GM10248 (cell line): ENCODE data around the gene LBX2.

Source experiments
- CTCF ChIA-PET: fragments of 300-600 bp; sonication (Branson Sonifier 250); formaldehyde crosslinking; extraction: SDS; loops from one replicate; lab custom pipeline; 2021; ENCODE audit warnings: antibody characterized with exemption; lab: Yijun Ruan, JAX
- POLR2A ChIA-PET: fragments of 350-650 bp; sonication (Branson Sonifier 250); formaldehyde crosslinking; extraction: SDS; loops from one replicate; lab custom pipeline; 2020; ENCODE audit warnings: antibody characterized with exemption; lab: Yijun Ruan, JAX
- DNase-seq: peaks from one replicate; pipeline ENCODE4 v3.0.0; 2012; ENCODE audit errors: extremely low spot score
- TF ChIP-seq, protein P1 (sequence below): IDR thresholded peaks from 2 replicates; pipeline ENCODE4 v1.5.1; 2012; ENCODE audit warnings: mild to moderate bottlenecking, low read depth; ENCODE audit errors: extremely low read depth, missing control alignments, control extremely low read depth

LBX2 gene

DNA sequence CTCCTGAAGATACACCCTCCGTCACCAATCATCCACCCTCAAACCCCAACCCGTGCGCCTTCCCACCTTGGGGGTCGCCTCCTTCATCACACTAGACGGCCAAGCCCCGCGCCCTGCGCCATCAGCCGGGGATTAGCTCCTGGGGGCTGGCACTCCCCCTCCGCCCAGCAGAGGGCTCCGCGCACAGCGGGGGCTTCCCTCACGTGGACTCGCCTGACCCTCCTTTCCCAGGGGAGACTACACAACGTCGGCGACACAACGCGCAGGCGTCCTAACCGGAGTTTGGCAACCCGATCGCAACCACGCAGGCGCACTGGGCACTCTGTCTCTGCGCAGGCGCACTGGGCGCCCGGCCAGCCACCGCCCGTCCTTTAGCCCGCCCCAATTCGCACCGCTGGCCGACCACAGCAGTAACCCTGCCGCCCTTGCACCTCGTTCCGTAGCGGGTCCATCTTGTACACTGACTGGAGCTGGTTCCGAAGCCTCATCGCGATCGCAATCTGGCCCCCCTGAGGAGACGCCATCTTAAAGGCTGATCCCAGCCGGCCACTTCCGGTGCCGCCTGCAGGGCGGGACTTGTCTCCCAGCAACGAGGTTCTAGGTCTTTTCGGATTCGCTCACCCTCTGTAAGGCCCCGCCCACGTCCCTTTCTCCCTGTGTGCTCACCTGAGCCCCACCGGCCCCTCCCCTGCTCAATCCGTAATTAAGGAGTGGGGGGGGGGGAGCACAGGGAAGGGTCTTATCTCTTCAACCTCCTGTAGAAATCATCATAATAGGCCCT, 7.9 kb upstream of the LBX2 start, which contains the start of gene PCGF1:
TSS of gene PCGF1 (minus strand) at position 551 of the 781 bp plus-strand sequence. CDS start at position 524, 27 bp downstream.
- TF ChIP-seq, protein P1, sequence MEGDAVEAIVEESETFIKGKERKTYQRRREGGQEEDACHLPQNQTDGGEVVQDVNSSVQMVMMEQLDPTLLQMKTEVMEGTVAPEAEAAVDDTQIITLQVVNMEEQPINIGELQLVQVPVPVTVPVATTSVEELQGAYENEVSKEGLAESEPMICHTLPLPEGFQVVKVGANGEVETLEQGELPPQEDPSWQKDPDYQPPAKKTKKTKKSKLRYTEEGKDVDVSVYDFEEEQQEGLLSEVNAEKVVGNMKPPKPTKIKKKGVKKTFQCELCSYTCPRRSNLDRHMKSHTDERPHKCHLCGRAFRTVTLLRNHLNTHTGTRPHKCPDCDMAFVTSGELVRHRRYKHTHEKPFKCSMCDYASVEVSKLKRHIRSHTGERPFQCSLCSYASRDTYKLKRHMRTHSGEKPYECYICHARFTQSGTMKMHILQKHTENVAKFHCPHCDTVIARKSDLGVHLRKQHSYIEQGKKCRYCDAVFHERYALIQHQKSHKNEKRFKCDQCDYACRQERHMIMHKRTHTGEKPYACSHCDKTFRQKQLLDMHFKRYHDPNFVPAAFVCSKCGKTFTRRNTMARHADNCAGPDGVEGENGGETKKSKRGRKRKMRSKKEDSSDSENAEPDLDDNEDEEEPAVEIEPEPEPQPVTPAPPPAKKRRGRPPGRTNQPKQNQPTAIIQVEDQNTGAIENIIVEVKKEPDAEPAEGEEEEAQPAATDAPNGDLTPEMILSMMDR: peak; percentile 61
- DNase-seq: peak; percentile 97
- CTCF ChIA-PET: interaction anchor here (0.7 to 2.4 kb wide), 9 partner anchors 13 to 81 kb away, joined by 3 to 11 read pairs (median 4); partner anchors contain the start of genes CCDC142, HTRA2 and TTC31
- POLR2A ChIA-PET: interaction anchor here (1.3 kb wide), 1 partner anchor 22 kb away, joined by 5 read pairs; the partner anchor contains the start of genes AUP1 and HTRA2

DNA sequence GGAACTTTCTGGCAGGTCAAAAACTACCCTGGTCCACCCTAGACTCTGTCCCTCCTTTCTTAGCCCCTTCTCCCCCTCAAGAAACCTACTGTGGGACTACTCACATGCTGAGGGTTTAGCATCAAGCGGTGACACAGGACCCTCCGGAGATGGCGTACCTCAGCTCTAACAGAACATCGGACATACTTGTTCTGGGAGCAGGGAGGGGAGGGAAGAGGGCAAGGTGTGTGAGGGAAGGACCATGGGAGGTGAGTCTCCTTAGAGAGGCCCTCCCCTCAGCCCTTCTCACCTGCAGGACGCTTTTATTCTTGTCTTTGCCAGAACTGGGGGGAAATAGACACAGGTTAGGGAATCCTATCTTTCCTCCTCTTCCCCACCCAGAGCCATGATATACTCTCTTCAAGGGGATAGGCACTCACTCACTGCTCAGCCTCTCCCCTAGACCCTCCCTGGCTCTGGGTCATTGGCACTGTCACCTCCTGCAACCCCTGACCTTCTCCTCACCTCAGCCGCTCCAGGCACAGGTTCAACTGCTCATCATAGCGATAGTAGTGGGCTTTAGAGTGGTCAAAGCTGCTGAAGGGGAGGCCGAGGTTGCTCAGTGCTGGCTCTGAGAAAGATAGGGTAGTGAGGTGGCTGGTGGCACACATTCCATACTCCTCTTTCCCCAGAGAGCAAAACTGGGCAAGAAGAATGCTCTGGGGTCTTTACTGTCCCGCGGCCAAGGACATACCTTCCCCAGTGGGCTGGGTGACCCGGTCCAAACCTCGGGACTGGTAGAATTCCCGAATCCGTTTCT, 6.2 kb upstream of the LBX2 start:
- ChIA-PET CTCF (interaction anchor here (1.6 to 3.3 kb wide), 6 partner anchors 14 to 82 kb away, joined by 5 to 20 read pairs (median 10); partner anchors contain the start of genes AUP1, CCDC142, HTRA2 and TTC31), POLR2A (no interaction called here)
- TF ChIP-seq, protein P1: no peak
- DNase-seq: no peak

DNA sequence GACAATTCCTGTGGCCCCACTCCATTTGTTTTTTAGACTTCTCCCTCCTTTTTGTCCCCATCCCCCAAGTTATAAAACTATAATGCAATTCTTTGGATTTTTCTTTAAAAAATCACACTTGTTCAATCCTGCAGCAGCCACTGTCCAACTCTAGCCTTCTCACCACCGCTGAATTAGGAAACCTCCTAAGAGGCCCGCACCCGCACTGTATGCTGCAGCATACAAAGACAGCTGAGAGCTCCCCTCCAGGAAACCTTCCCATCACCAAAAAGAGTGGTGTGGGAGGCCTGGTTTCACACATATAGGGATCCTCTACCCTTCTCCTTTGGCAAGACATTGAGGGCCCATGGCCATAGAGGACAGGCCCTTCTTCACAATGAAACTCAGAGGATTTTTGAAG, 5.2 kb upstream of the LBX2 start:
- no peak for DNase-seq
- CTCF ChIA-PET: interaction anchor here (1.2 to 3.3 kb wide), 7 partner anchors 12 to 83 kb away, joined by 4 to 20 read pairs (median 6); partner anchors contain the start of genes AUP1 and HTRA2
- POLR2A ChIA-PET: interaction anchor here (1.7 kb wide), 1 partner anchor 46 kb away, joined by 8 read pairs; the partner anchor contains the start of gene WBP1
- TF ChIP-seq, protein P1: no peak

DNA sequence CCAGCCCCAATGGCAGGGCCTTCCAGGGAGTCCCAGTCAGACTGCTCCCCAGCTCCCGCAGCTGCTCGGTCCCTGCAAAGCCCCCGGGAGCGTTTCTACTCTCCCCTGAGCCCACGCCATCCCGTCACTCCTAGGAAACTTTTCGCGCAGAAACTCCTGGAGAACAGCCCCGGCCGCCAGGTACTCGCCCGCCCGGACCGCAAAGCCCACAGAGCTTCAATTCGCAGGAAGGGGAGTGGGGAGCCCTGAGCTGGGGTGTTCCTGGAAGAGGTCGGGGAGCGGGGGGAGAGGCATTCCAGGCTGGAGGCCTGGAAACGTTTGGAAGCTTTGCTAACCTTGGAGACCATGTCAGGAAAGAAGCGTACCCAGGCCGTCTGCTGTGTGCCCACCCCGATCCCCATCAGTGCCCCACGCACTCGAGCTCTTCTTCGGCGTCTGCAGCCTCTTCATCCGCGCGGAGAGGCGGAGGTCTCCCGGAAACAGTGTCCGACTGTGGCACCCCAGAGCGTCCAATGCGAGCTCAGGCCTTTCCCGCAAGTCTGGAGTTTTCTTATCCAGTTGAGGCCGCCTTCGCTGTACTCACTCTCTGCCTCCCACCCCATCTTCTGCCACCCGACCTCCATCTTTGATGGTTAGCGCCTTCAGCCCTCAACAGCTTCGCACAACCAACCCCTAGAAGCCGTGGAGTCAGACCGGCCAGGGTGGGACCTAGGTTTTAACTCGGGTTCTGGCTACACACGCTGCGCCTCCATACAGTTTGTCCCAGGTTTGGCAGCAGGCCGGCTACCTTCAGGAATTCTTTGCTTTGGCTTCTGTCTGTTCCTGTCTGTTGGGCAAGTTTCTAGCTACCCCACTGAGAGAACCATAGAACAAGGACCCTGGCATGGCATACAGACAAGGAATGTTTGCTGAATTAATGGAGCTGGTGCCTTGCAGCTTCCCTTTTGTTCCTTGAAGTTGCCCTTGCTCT, 4.4 kb upstream of the LBX2 start:
- CTCF ChIA-PET: interaction anchor here (0.9 to 3.3 kb wide), 12 partner anchors 8 to 84 kb away, joined by 3 to 20 read pairs (median 4); partner anchors contain the start of genes AUP1, CCDC142, HTRA2 and TTC31
- POLR2A ChIA-PET: interaction anchor here (0.7 to 1.7 kb wide), 2 partner anchors 45 to 49 kb away, joined by 3 to 8 read pairs; partner anchors contain the start of genes INO80B and WBP1
- DNase-seq: no peak
- TF ChIP-seq, protein P1: no peak

DNA sequence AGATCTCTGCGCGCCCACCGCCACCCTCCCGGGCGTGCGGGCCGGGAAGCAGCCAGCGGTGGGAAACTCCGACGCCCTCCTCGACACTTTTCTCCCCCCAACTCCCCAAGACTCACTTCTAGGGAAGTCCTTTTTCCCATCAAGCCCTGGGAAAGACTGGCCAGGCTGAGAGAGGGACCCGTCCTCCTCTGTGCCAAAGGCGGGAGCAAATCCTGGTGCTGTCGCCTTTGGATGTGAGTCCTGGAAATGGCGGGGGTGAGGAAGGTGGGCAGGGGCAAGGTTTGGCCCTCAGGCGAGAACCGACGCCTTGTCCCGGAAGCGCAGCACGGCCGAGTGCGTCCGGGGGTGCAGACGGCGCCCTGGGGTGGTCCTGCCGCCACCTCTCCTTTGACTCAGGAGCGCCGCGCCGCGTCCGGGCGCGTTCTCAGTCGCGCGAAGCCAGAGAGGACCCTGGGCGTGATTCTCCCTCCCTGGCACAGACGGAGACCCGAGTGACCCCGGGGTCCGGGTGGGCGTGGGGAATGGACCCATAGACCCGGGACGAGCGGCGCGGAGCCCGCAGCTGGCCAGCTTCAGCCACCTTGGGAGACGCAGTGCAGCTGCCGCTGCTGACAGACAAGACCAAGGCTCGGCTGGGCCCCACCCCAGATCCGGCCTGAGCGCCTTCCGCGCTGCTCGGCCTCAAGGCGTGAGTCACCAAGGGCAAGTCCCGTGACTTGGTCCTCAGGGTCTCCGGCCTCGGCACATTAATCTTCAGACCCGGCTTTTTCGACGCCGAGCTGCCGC, 3.5 kb upstream of the LBX2 start:
- DNase-seq: peak; percentile 80
- TF ChIP-seq, protein P1: peak; percentile 57
- ChIA-PET CTCF (interaction anchor here (1.1 to 3.3 kb wide), 8 partner anchors 11 to 85 kb away, joined by 3 to 20 read pairs (median 4); partner anchors contain the start of genes AUP1, CCDC142, HTRA2 and TTC31), POLR2A (interaction anchor here (0.7 to 1.7 kb wide), 2 partner anchors 45 to 48 kb away, joined by 3 to 8 read pairs; partner anchors contain the start of genes INO80B and WBP1)
